Mammary epithelial cell (primary cell): ENCODE results near the gene FLCN.

Experiments
- EZH2 ChIP-seq: IDR thresholded peaks from 2 replicates; pipeline ENCODE4 v1.6.1; 2012; ENCODE audit warnings: low read length, inconsistent platforms, borderline replicate concordance
- TF ChIP-seq, protein P1 (sequence below), 2 donors: IDR thresholded peaks in 1 of 2; conservative IDR thresholded peaks in 1 of 2; 2 replicates each; pipeline ENCODE4 v1.5.1; 2011 to 2012; ENCODE audit warnings: inconsistent platforms in 2 of 2, low read length in 2 of 2, mild to moderate bottlenecking in 2 of 2, control low read depth in 1 of 2, low read depth in 1 of 2; ENCODE audit not compliant: insufficient read depth in 1 of 2; ENCODE audit errors: extremely low read depth in 1 of 2

GRCh38 chr17:17264430-17264829, 27.5 kb upstream of the FLCN start:
- TF ChIP-seq, protein P1, sequence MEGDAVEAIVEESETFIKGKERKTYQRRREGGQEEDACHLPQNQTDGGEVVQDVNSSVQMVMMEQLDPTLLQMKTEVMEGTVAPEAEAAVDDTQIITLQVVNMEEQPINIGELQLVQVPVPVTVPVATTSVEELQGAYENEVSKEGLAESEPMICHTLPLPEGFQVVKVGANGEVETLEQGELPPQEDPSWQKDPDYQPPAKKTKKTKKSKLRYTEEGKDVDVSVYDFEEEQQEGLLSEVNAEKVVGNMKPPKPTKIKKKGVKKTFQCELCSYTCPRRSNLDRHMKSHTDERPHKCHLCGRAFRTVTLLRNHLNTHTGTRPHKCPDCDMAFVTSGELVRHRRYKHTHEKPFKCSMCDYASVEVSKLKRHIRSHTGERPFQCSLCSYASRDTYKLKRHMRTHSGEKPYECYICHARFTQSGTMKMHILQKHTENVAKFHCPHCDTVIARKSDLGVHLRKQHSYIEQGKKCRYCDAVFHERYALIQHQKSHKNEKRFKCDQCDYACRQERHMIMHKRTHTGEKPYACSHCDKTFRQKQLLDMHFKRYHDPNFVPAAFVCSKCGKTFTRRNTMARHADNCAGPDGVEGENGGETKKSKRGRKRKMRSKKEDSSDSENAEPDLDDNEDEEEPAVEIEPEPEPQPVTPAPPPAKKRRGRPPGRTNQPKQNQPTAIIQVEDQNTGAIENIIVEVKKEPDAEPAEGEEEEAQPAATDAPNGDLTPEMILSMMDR (conservative IDR thresholded peaks at IDR 0.05 in 1 of 2, IDR thresholded peaks at IDR 0.05 in 1 of 2; ENCODE audit: extremely low read depth in 1 of 2, insufficient read depth in 1 of 2, low read depth in 1 of 2, low read length in 2 of 2), result no peak
- no peak for TF ChIP-seq EZH2
